NCI-H1092 (cell line): ENCODE data around the gene CENPX.

Experiments used
- DNase-seq: peaks from one replicate; lab custom pipeline; 2025; lab: John Stamatoyannopoulos, UW

The CENPX gene

DNA sequence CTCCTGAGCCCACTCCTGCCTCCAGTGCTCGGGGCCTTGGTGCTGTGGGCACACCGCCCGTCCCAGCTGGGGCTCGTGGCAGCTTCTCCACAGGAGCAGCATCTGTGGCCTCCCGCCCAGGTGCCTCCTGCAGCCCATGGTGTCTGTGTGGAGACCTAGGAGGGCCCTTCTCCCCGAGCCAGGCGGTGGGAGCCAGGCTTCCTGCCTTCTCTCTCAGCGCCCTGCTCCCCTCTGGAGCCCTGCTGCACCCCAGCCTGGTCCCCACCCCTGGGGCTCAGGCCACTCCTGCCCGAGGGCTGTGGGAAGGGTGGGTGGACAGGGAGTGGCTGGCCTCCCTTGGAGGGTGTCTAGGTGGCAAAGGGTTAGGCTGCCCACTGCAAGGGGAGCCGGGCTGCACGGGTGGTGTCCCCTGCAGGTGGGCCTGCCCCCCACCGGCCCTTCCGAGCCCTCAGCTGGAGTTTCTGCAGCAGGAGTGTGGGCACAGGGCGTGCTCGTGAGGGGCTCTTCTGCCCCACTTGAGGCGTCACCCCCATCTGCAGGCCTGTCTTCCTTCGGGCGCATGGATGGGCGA is 11.0 kb downstream of the CENPX start:
- no peak for DNase-seq

DNA sequence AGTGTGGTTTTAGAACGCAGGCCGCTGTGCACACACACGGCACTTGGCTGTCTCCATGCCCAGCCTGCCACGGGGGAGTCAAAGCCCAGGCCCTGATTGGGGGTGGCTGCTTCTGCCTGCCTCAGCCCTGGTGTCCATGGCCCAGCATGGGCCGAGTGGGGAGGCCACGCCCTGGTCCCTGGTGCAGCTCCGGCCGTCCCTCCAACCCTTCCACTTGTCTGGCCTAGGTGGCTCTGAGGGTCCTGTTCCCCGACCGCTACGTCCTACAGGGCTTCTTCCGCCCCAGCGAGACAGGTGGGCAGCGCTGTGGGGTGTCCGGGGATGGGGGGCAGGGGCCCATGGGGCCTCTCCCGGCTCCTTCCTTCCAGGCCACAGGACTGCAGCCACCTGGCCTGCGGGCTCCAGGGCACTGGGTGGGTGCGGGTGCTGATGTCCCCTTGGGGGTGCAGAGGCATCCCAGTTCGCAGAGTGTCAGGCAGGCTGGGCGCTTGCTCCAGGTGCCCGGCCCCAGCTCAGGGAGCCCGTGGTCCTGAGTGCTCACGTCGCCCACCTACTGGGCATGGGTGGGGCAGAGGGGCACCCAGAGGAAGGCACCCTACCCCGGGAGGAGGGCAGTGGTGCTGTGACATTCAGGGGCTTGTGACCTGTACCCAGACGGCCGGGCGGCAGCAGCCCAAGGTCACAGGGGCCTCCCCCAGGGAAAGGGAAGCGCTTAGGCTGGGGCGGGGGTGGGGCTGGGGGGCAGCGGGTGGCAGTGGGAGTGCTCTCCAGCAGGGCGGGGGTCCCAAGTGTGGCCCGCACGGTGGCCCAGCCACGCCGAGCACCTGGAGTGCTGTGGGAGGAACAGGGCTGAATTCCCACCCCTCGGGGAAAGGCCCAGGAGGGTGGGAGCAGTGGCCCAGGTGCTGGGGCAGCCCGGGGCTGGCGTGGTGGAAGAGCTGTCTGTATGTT is 11.8 kb downstream of the CENPX start:
- DNase-seq, result no peak

DNA sequence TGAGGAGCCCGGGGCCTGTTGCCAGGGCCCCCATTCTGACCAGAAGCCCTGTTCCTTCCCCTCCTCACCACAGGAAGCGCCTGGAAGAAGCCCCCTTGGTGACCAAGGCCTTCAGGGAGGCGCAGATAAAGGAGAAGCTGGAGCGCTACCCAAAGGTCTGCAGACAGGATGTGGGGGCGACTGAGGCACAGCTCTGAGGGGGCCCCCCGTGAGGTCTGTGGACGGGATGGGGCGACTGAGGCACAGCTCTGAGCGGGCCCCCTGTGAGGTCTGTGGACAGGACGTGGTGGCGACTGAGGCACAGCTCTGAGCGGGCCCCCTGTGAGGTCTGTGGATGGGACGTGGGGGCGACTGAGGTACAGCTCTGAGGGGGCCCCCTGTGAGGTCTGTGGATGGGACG is 13.3 kb downstream of the CENPX start:
- no peak for DNase-seq

DNA sequence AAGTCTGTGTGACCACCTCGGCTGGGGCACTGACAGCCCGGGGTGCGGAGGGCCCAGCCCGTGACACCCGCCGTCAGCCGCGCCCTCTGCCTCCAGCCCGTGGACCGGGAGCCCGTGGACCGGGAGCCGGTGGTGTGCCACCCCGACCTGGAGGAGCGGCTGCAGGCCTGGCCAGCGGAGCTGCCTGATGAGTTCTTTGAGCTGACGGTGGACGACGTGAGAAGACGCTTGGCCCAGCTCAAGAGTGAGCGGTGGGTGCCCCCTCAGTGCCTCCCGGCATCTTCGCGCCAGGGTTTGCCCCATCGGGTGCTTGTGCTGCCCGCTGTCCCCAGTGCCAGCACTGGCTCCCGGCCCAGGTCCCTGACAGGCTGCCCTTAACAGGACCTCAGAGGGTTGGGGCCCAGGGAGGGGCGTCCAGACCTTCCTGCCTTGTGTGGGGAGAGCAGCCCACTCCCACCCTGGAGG is 13.7 kb downstream of the CENPX start:
- DNase-seq, result no peak

DNA sequence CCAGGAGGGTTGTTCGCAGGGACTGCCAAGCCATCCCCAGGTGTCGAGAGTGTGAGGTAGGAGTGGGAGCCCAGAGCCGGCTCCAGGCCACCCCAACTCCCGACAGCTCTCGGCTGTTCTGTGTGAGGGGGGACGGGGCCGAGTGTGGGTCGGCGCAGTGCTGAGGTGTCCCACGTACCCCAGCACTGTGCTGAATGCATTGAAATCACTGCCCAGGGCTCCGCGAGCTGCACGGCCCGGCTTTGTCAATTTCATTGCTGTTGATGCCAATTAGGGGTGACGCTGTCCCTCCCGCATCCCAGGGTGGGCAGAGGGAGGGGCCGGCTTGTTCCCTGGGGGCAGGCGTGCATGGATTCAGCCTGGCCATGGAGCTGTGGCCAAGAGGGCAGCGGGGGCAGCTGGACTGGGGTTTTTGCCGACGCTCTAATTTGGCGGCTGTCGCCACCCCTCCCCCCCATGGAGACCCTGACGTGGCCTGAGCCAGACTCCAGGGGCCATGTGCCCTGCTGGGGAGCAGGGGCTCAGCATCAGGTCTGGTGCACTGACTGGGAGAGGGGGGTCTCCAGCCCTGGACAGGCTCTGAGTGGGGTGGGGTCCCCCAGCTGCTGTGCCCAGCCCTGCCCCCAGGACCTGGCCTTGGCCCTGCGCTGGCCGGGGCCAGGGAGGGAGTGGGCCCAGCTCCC is 14.3 kb downstream of the CENPX start:
- DNase-seq, result no peak

DNA sequence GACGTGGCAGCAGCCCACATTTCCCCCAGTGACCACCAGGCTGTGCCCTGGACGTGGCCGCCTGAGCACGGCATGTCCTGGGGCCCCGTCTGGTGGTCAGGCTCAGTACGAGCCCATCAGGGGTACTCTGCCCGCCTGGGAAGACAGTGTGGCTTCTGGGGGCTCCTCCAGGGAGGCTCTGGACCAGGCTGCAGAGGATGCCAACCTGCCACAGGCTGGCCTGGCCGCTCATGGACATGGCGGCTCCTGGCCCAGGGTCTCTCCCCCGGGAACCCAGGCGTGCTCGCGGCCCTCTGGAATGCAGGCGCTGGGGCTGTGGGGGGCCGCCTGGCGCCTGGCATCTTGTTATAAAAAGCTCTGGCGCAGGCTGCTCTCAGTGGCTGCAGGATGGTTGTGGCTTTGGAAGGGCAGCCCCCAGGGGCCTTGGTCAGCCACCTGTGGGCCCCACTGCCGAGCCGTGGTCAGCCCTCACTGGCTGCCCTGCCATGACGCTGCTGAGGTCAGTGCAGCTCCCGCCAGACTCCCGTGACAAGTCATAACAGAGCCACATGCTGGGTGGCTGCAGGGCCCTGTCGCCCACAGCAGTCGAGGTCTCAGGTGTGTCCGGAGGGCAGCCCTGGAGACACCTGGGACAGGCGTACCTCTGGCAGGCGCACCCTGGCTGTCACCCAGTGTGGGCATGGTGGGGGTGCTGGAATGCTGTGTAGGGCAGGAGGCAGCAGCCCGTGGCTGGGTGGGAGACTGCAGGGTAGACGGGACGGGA is 15.0 kb downstream of the CENPX start:
- no peak for DNase-seq

DNA sequence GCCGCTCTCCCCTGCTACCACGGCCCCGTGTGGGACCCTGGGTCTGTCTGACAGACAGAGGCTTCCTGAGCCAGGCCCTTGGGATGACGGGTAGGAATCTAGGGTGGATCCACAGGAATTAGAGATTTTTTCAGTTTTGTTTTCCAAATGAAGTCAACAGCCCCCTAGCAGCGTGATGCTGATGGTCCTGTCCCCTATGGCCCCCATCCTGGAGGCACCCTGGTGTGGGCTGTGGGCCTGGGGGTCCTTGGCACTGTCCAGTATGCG is 15.5 kb downstream of the CENPX start:
- no peak for DNase-seq

DNA sequence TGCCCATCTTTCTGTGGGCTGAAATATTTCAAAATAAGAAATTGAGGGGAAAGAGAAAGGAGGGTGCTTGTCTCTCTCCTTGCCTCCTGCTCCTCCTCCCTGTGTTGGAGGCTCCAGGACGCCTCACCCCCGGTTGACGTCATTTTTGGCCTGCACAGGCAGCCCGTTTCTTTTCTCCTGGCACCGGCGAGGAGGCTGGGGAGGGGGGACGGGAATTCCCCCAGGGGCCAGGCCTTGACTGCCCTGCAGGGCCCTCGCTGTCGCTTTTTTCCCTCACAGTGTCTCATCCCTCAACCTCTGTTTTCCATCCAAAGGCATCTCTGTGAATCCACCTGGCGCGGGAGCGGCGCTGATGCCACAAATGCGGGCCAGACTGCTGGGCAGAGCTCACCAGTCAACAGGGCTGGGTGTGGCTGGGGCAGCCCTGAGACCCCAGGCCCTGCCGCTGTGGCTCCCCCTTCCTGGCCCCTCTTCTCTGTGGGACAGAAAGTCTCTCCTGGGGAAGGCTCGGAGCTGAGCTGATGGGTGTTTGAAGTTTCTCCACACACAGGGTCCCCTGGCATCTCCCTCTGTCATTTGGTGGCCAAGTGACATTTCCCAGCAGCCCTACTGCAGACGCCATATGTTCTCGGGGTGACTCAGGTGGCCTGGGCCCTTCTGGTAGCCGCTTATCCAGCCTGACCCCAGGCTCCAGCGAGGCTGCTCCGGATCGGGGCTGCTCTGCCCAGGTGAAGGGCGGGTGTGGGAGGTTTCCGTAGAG is 16.0 kb downstream of the CENPX start:
- no peak for DNase-seq

DNA sequence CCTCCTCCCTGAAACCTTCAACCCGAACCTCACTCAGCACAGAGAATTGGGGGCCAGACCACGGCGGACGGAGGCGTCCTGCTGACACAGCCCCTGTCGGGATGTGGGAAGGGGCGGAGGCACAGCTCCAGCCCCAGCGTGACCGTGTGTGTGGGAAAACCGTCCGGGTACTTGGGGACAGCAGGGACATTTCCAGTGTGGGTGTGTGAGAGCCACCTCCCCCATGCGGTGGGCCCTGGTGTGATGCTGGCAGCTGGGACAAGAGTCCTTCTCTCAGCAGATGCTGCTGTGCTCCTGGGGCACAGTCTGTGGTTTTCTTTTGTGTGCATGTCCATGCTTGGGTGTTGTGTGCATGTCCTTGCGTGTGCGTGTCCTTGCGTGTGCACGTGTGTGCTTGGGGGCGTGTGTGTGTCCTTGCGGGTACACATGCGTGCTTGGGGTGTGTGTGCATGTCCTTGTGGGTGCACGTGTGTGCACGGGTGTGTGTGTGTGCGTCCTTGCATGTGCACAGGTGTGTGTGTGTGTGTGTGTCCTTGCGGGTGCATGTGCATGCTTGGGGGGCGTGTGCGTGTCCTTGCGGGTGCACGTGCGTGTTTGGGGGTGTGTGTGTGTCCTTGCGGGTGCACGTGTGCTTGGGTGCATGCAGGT is 16.9 kb downstream of the CENPX start:
- DNase-seq, result no peak

DNA sequence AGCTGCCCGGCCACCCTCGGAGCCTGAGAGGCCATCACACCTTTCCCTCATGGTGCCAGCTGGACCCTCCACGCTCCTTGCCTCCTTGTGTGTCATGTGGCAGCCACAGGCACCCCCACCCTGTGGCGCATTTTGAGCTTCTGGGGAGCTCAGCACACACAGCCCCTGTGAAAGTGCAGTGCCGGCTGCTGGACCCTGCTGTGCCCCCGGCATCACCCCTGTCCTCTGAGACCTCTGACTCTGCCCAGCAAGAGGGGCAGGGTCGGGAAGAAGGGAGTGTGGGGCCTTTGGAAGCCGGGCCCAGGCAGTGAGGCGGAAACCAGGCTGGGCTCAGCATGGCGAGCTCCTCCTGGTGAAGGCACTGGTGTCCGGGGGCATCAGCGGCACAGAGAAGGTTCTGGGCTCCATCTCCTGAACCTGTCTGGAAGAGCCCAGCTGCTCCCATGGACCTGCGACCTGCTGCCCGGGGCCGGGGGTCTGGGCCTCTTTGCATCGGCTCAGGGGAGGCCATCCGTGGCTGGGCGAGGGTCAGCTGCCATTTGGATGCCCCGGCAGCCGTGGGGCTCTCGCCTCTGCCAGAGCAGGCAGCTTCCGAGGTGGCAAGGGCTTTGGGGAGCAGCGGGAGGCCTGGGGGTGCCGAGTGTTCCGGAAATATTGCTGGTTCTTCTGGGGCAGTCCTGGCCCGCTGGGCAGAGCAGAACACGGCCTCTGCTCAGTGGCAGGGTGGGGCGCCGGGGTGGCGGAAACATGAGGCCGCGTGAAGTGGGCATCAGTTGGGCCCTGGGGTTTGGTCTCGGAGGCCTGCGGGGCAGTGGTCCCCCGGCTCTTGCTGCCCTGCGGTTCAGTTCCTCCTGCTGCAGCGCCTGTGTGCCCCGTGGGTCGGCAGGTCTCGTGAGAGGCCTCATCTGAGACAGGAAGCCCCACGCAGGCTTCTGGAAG is 17.9 kb downstream of the CENPX start:
- DNase-seq, result no peak

DNA sequence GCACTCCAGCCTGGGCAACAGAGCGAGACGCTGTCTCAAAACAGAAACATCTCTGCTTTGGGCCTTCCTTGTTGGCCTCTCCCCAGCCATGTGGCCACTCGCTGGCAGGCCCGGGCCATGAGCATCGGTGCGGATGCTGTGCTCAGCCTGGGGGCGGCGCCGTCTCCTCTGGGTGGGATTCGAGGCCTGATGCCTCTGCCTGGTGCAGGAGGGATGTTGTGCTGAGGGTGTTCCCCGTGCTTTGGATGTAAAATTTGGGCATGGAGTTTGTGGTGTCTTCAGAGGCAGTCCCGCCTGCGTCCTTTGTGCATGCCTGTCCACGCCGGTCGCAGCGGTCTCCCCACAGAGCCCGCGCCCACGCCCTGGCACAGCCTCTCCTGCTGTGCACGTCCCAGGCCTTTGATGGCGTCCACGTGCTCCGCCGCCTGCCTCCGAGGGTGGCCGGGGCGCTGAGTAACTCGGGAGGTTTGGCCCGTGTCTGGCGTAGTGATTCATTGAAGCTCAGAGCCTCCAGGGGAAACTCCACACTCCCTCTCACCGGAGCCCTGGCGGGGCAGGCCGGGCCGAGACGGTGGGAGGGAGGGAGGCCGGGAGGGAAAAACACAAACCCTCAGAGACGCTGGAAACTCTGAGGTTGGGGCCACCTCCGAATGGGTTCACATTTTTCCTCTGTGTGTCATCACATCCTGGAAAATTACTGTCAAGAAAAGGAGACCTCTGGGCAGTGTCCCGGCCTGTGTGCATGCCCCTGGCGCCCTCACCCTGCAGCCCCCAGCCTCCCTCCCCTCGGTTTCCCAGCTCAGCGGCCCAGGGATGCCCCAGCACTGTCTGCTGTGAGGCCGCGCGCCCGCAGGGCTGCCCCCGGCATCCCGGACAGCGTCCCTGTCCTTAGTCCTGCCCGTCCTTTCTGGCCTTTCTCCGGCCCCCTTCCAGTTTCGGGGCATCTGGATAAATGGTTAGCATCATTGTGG is 19.0 kb downstream of the CENPX start:
- DNase-seq, result no peak

DNA sequence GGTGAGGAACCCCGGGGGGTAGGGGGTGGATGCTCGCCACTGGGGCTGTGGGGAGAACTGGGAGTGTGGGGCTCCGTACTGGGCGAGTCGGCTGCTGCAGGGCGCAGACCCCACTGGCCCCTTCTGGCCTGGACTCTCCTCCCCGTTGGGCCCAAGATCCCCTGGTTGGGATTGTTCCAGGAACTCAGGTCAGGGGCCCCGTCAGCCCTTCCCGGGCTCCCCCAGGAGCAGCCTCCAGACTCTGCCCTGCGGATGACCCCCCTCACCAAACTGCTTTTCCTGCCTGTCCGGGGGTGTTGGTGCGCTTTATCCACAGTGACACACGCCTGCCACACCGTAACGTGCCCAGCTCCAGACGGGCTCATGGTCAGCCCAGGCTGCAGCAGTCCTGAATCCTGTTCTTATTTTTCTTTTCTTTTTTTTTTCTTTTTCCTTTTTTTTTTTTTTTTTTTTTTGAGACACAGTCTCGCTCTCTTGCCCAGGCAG is 21.1 kb downstream of the CENPX start:
- DNase-seq, result no peak

DNA sequence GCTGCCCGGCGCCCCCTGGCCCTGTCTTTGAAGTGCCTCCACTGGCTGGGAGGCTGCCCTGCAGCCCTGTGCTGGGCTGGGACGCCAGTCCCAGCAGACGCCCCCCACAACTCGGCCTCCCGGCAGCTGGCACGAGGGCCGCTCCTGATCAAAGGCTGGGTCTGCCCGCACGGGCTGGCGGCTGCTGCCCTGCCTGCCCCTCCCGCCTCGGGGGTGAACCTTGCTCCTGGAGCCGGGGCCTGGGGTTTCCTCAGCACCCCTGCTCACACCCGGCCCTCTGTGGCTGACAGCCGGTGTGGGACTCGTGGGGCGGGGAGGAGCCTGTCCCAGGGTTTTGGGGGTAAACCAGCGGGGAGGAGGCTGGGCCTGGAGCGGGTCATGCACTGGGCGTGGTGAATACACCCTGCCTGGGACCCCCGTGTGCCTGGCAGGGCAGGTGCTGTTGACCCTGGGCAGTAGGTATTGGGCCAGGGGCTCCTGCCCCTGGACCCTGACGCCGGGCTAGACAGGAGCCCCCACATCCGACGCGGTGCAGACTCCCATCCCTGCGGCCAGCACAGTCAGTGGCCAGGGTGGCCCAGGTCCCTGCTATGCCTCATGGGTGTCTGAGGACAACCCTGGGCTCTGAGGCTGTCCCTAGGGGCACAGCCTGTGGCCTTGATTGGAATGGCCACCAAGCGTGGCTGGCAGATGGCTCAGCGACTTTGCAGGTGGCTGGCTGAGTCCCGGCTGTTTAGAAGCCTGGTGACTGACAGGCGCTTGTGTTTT is 21.7 kb downstream of the CENPX start:
- no peak for DNase-seq

DNA sequence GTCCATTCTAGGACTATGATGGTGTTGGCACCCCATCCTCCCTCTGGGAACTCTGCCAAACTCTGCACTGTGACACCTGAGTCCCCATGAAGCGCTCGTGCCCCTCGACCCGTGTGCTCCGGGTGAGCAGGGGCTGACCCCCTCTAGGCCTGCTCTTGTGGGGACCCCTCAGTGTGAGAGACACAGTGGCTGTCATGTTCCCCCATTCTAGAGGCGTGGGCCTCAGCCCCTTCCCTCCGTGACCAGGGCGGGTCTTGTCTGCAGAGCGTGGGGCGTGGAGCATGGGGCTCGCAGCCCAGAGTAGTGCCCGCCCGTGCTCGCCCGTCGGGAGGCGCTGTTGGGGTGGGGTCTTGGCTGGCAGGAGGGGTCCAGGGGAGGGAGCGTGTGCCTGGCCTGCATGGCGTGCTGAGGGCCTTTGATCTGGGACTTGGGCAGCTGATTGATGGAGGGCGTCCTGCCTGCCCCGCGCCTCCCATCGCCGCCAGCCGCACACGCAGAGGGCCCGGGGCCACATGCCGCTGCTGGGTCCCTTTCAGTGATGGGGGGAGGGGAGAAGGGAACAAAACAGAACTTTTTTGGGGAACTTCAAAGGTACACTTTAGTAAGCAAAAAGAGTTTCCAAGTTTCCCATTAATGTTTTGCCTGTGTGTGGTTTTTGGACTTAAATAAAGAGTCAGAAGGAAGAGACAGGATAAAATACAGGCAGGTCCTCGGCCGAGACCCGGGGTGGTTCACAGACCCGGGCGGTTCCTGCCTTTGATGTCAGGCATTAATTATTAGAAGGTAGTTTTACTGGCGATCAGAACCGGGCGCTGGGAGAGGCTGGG is 22.5 kb downstream of the CENPX start:
- DNase-seq, result no peak

DNA sequence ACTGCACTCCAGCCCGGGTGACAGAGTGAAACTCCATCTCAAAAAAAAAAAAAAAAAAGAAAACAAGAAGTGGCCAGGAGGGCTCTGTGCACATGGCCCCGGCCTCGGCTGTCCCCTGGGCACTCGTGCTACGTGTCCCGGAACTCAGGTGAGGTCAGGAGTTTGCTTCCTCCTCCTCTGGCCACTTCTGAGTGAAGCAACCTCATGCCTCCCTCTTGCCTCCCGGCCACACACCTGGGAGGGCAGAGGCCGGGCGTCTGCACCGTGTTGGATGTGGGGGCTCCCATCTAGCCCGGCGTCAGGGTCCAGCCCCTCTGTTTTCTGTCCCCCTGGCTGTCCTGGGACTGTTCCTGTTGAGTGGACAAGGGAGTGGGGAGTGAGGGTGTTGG is 23.1 kb downstream of the CENPX start:
- DNase-seq, result no peak

DNA sequence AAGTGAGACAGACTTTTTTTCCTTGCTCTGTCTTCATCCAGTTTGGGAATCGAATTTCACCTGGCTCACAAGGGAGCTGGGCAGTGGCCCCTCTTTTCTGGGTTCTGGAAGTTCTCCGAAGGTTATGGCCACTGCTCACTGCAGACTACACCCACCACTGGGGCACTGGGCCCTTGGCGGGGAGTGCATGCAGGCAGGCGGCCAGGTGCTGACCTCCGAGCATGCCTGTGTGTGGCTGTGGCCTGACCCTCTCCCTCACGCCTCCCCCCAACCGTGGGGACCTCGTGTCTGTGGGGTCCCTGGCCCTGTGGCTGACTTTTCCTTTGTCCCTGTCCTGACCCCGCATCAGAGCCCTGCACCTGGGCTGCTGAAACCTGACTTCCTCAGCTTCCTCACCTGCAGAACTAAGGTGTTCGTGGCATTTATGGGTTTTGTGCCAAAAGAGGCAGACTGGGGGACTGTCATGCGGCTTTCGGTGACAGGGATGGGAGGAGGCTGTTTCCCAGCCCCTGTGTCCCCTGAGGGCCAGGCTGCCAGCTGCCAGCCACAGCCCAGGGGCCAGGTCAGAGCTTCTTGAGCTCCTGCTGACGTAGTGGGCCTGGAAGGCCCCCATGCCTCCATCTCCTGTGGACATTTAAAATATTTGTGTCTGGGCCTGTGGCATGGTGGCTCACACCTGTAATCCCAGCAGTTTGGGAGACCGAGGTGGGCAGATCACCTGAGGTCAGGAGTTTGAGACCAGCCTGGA is 23.8 kb downstream of the CENPX start:
- DNase-seq, result no peak
